Tibial artery (tissue), 4 donors: Measurements from ENCODE around the gene SRGAP1.

Experiments used
- DNase-seq, 2 donors: peaks; one replicate each; pipeline ENCODE4 v3.0.0-alpha.2; 2019
- H3K27ac ChIP-seq, 2 donors: fragments of 200-600 bp; sonication (generic) in 1 of 2; 1 replicate in 1 of 2; 2 replicates in 1 of 2; pipeline ENCODE4 v1.5.1; 2018 to 2019; ENCODE audit warnings: mild to moderate bottlenecking in 1 of 2
- H3K27me3 ChIP-seq, 2 donors: fragments of 200-600 bp; sonication (generic) in 1 of 2; one replicate each; pipeline versions ENCODE4 v1.5.1 to v1.6.0; 2016 to 2019
- H3K36me3 ChIP-seq, 3 donors: fragments of 200-600 bp; sonication (generic) in 2 of 3; one replicate each; pipeline ENCODE4 v1.5.1; 2016 to 2019; ENCODE audit warnings: mild to moderate bottlenecking in 2 of 3
- H3K4me1 ChIP-seq, 4 donors: fragments of 200-600 bp; sonication (generic) in 2 of 4; 1 replicate in 3 of 4; 2 replicates in 1 of 4; pipeline ENCODE4 v1.5.1; 2016 to 2019
- H3K4me3 ChIP-seq, 2 donors: fragments of 200-600 bp; sonication (generic) in 1 of 2; 1 replicate in 1 of 2; 2 replicates in 1 of 2; pipeline ENCODE4 v1.5.1; 2018 to 2019; ENCODE audit warnings: mild to moderate bottlenecking in 2 of 2
- H3K9me3 ChIP-seq, 3 donors: fragments of 200-600 bp; sonication (generic) in 1 of 3; one replicate each; pipeline ENCODE4 v1.5.1; 2016 to 2019
- intact Hi-C: fragments of 100-400 bp; cut with DNase I; formaldehyde crosslinking; loops from one replicate; pipeline ENCODE4 v1.15.0; 2023; ENCODE audit warnings: low total_unique reads
- TF ChIP-seq, protein P1 (sequence below), 2 experiments: fragments of 200-600 bp in 1 of 2; fragments of 450-650 bp in 1 of 2; IDR thresholded peaks; one replicate each; pipeline ENCODE4 v1.5.1; 2017 to 2019; ENCODE audit warnings: antibody characterized with exemption in 2 of 2, mild to moderate bottlenecking in 1 of 2, moderate library complexity in 1 of 2

SRGAP1 gene

DNA sequence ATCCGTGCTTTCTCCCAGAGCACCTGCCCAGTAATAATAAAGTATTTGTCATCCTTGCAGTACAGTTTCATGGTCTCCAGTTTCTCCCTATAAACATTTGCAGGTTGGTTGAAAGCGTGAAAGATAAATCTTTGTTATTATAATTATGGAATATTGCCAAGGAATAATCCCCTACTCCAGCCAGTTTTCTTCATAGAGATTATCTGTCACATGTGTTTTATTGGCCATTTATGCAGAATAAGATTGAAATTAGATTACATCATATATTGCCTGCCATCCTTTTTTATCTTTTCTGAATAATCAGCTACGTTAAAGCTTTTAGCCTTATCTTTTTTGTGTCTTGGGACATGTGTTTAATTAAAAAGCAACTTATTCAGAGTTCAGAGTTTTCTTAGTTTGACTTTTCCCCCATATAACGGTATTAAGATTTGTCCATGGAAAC lies 209.6 kb downstream of the SRGAP1 start:
- intact Hi-C loops = no loop called here
- no peak for DNase-seq

DNA sequence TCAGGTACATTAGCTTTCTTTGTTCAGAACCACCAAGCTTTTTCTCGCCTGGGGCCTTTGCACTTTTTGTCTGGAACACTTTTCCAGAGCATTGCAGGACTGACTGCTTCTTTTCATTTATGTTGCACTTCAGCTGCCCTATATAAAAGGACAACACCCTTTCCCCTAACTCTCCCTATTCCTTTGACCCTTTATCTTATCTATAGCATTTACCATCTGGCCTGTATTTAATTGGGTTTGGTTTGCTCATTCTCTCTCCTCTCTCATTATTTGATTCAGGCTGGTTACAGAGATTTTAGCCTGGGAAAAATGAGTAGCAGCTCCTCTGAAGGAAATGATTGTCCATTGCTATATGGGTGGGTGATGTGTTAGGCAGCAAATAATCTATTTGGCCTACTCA lies 212.2 kb downstream of the SRGAP1 start:
- no peak for DNase-seq
- H3K27me3 ChIP-seq = no peaks in the 10 kb centered on the region
- intact Hi-C loops = no loop called here
- H3K27ac ChIP-seq = no peak overlapping the region
- TF ChIP-seq, protein P1, sequence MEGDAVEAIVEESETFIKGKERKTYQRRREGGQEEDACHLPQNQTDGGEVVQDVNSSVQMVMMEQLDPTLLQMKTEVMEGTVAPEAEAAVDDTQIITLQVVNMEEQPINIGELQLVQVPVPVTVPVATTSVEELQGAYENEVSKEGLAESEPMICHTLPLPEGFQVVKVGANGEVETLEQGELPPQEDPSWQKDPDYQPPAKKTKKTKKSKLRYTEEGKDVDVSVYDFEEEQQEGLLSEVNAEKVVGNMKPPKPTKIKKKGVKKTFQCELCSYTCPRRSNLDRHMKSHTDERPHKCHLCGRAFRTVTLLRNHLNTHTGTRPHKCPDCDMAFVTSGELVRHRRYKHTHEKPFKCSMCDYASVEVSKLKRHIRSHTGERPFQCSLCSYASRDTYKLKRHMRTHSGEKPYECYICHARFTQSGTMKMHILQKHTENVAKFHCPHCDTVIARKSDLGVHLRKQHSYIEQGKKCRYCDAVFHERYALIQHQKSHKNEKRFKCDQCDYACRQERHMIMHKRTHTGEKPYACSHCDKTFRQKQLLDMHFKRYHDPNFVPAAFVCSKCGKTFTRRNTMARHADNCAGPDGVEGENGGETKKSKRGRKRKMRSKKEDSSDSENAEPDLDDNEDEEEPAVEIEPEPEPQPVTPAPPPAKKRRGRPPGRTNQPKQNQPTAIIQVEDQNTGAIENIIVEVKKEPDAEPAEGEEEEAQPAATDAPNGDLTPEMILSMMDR (IDR thresholded peaks at IDR 0.05) = no peak
- no peaks in the 10 kb centered on the region for H3K9me3 ChIP-seq
- no peaks in the 10 kb centered on the region for H3K4me1 ChIP-seq
- peaks cover 0 to 4% (median 0%) of the 10 kb centered on the region in 3 donors for H3K36me3 ChIP-seq
- no peak overlapping the region for H3K4me3 ChIP-seq

More for the DNA sequence above, 209.6 kb downstream of the SRGAP1 start:
- Histone ChIP-seq H3K27me3 (no peaks in the 10 kb centered on the region), H3K9me3 (peaks cover 0 to 4% (median 0%) of the 10 kb centered on the region in 3 donors), H3K27ac (no peak overlapping the region), H3K4me3 (no peak overlapping the region), H3K36me3 (peaks cover 0 to 20% (median 0%) of the 10 kb centered on the region in 3 donors), H3K4me1 (no peaks in the 10 kb centered on the region)
- TF ChIP-seq, protein P1 (IDR thresholded peaks at IDR 0.05) = no peak

DNA sequence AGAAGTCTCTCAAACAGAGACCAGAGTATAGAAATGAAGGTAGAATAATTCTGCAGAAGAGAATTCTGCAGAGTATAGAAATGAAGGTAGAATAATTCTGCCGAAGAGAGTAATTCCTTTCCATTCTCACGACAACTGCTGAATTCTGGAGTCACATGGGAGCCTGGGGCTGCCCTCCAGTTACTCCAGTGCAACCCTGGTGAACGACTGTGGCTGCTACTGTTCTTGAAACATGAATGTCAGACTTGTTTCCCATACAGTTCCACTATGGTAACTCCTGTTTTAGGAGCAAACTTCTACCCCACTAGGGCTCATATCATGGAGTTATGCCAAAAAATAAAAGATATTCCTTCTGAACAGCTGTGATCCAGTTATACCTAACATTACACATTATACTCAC lies 213.2 kb downstream of the SRGAP1 start:
- Histone ChIP-seq H3K4me1 (no peaks in the 10 kb centered on the region), H3K9me3 (no peaks in the 10 kb centered on the region), H3K36me3 (peaks cover 0 to 4% (median 0%) of the 10 kb centered on the region in 3 donors), H3K27me3 (no peaks in the 10 kb centered on the region), H3K27ac (no peak overlapping the region), H3K4me3 (no peak overlapping the region)
- TF ChIP-seq, protein P1 (IDR thresholded peaks at IDR 0.05) = no peak
- DNase-seq = no peak
- intact Hi-C loops = no loop called here

DNA sequence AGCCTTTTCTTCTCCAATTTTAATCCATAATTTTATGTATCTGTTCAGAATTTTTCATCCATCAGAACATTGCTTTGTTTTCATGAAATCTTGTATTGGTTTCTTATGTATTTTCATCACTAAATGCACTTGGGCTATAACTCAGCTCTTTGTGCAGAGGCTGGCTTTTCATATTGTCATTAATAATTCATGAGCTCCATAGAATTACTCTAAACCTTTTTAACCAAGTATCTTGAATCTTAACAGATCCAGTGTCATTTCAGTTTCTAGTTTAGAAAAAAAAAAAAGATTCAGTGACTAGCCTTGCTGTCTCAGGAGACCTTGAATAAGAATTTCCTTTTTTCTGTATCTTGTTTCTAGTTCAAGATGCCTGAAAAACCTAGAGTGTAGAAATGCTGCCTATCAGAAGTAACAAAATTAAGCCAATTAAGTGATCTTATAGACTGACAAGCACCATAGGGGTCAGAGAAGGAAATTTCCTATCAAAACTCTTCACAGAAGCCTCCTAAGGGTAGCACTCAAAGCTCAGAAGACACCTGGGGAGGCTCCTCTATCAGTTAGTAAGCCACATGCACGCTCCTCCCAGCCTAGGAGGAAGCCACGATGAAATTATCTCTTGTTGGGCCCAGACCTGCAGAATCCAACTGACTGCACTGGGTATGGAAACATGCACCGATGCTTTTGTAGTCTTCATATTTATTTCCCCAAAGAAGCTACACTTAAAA lies 214.2 kb downstream of the SRGAP1 start:
- DNase-seq = no peak
- no peaks in the 10 kb centered on the region for H3K4me1 ChIP-seq
- H3K36me3 ChIP-seq = peaks cover 0 to 4% (median 0%) of the 10 kb centered on the region in 3 donors
- no peak overlapping the region for H3K27ac ChIP-seq
- intact Hi-C loops = no loop called here
- H3K9me3 ChIP-seq = no peaks in the 10 kb centered on the region
- H3K27me3 ChIP-seq = no peaks in the 10 kb centered on the region
- TF ChIP-seq, protein P1 (IDR thresholded peaks at IDR 0.05) = no peak
- H3K4me3 ChIP-seq = no peak overlapping the region

DNA sequence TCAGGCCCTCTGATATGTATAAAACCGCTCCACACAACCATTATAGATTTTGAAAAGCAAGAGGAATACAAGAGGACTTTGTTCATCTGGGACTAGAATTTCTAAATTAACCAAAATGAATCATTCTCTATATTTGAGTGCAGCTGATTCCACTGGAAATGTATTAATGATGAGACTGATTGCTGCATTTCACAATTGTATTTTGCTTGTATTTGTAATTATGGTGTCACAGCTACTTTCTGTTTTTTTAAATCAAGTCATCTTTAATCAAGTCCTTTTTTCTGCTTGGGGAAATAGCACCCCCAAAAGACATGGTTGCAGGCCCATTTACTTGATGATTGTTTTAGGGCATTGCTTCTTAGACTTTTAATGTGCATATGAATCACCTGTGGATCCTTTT lies 215.2 kb downstream of the SRGAP1 start:
- TF ChIP-seq, protein P1 (IDR thresholded peaks at IDR 0.05) = no peak
- H3K27ac ChIP-seq = no peak overlapping the region
- H3K36me3 ChIP-seq = peaks cover 0 to 4% (median 2%) of the 10 kb centered on the region in 3 donors
- H3K4me1 ChIP-seq = no peaks in the 10 kb centered on the region
- intact Hi-C loops = no loop called here
- no peak for DNase-seq
- no peak overlapping the region for H3K4me3 ChIP-seq
- H3K9me3 ChIP-seq = no peaks in the 10 kb centered on the region
- no peaks in the 10 kb centered on the region for H3K27me3 ChIP-seq
